Lung (tissue), 12 donors: Measurements from ENCODE around the gene ERVW-1. TPM values are rescaled to one million over a fixed set of nuclear protein-coding genes. Genes with fewer than 3 reads are reported as not detected.

Experiments
- ATAC-seq: fragments of 200-7000 bp; cut with Tn5 transposase; one replicate; pipeline ENCODE4 v1.9.1; 2020; ENCODE audit warnings: moderate number of reproducible peaks; ENCODE audit not compliant: insufficient read depth, low FRiP score
- DNase-seq, 3 donors: peaks; one replicate each; pipeline ENCODE4 v3.0.0-alpha.2; 2013 to 2017
- H3K27ac ChIP-seq, 2 donors: one replicate each; pipeline ENCODE4 v1.5.1; 2013; ENCODE audit warnings: mild to moderate bottlenecking in 2 of 2, moderate library complexity in 2 of 2, control low read depth in 1 of 2, inconsistent platforms in 1 of 2, low read depth in 1 of 2, low read length in 1 of 2
- H3K27me3 ChIP-seq, 3 donors: one replicate each; pipeline ENCODE4 v1.5.1; 2013; ENCODE audit warnings: low read length in 2 of 3; ENCODE audit not compliant: control insufficient read depth in 3 of 3, insufficient read depth in 3 of 3
- H3K36me3 ChIP-seq, 4 donors: one replicate each; pipeline ENCODE4 v1.5.1; 2013; ENCODE audit warnings: low read length in 4 of 4, mild to moderate bottlenecking in 1 of 4, moderate library complexity in 1 of 4; ENCODE audit not compliant: control insufficient read depth in 4 of 4, insufficient read depth in 4 of 4
- H3K4me1 ChIP-seq, 5 donors: one replicate each; pipeline ENCODE4 v1.5.1; 2013; ENCODE audit warnings: low read length in 5 of 5, mild to moderate bottlenecking in 2 of 5, moderate library complexity in 1 of 5; ENCODE audit not compliant: control insufficient read depth in 5 of 5, insufficient read depth in 5 of 5
- H3K4me3 ChIP-seq: one replicate; pipeline ENCODE4 v1.5.1; 2013; ENCODE audit warnings: mild to moderate bottlenecking, control low read depth, moderate library complexity
- H3K9ac ChIP-seq, 2 donors: one replicate each; pipeline ENCODE4 v1.5.1; 2013; ENCODE audit warnings: low read length in 2 of 2, control low read depth in 1 of 2; ENCODE audit not compliant: insufficient read depth in 1 of 2
- H3K9me3 ChIP-seq, 4 donors: one replicate each; pipeline ENCODE4 v1.5.1; 2013; ENCODE audit warnings: low read length in 3 of 4, mild to moderate bottlenecking in 1 of 4, moderate library complexity in 1 of 4; ENCODE audit not compliant: control insufficient read depth in 4 of 4, insufficient read depth in 3 of 4
- CTCF ChIP-seq: IDR thresholded peaks from 2 replicates; pipeline ENCODE4 v1.5.1; 2012; ENCODE audit warnings: mild to moderate bottlenecking; ENCODE audit errors: control extremely low read depth, extremely low read depth
- WGBS, 2 donors: extraction: QIAGEN DNeasy Blood & Tissue Kit; methylation state at CpG; one replicate each; pipeline ENCODE4 v1.1.7; 2013; 5-methylcytosine and 5-hydroxymethylcytosine counted together
- polyA plus RNA-seq, 2 donors: library from polyadenylated mRNA; stranded (reverse); fragments of 200-250 nt; gene quantifications; one replicate each; pipeline ENCODE4 v1.2.1, GENCODE V29; 2013
- total RNA-seq, 2 donors: library from RNA; depleted of rRNA in 1 of 2; stranded (reverse); fragments of >200 nt in 1 of 2; gene quantifications; one replicate each; pipeline ENCODE4 v1.2.1, GENCODE V29; 2014 to 2021
- donor health status: control.
- donor health status: control.
- donor health status: Bipolar disorder and iron deficiency.
- donor health status: healthy.
- donor health status: DM: yes; HTN: yes; CAD: no.

ERVW-1 gene
- total and polyA plus RNA-seq, 4 donors = 0.04 to 0.25 TPM; not detected in 2

- TF ChIP-seq CTCF = no peak
- peaks cover 0 to 2% (median 0%) of the 10 kb centered on the region in 5 donors for H3K4me1 ChIP-seq
- DNase-seq (no peak), ATAC-seq (no peak)
- no peaks in the 10 kb centered on the region for H3K27me3 ChIP-seq
- H3K9me3 ChIP-seq = no peaks in the 10 kb centered on the region
- no peak overlapping the region for H3K4me3 ChIP-seq
- no peak overlapping the region for H3K9ac ChIP-seq
- H3K27ac ChIP-seq = no peak overlapping the region
- H3K36me3 ChIP-seq = no peaks in the 10 kb centered on the region
- 91 to 97% methylated on average over 3 of the region's 3 CpGs for WGBS, 2 donors
Measured at GRCh38 chr7:92432299-92432946, 45.3 kb downstream of the ERVW-1 start.

- DNase-seq (no peak), ATAC-seq (no peak)
- Histone ChIP-seq H3K4me3 (no peak overlapping the region), H3K27ac (no peak overlapping the region), H3K4me1 (peaks cover 0 to 2% (median 0%) of the 10 kb centered on the region in 5 donors), H3K27me3 (peaks cover 0 to 6% (median 0%) of the 10 kb centered on the region in 3 donors), H3K9ac (no peak overlapping the region), H3K9me3 (no peaks in the 10 kb centered on the region), H3K36me3 (no peaks in the 10 kb centered on the region)
- TF ChIP-seq CTCF = no peak
- 85 to 96% methylated on average over 3 of the region's 3 CpGs for WGBS, 2 donors
Measured at GRCh38 chr7:92427193-92427592, 50.6 kb downstream of the ERVW-1 start.

- DNase-seq (no peak), ATAC-seq (no peak)
- peaks cover 0 to 6% (median 0%) of the 10 kb centered on the region in 5 donors for H3K4me1 ChIP-seq
- H3K27me3 ChIP-seq = peaks cover 0 to 6% (median 0%) of the 10 kb centered on the region in 3 donors
- no peak for TF ChIP-seq CTCF
- H3K36me3 ChIP-seq = no peaks in the 10 kb centered on the region
- H3K9me3 ChIP-seq = no peaks in the 10 kb centered on the region
- no peak overlapping the region for H3K9ac ChIP-seq
- WGBS, 2 donors = 49 to 51% methylated on average over 20 of the region's 20 CpGs
- no peak overlapping the region for H3K4me3 ChIP-seq
- H3K27ac ChIP-seq = no peak overlapping the region
Measured at GRCh38 chr7:92425311-92425947, 52.3 kb downstream of the ERVW-1 start.
